ENCODE measurements around the gene SLC35D1.
"Not testable (repeated sequence)": the region's sequence is repeated elsewhere in the genome, so short reads cannot be mapped to it uniquely, and the experiment has no call there.

SLC35D1 gene

DNA sequence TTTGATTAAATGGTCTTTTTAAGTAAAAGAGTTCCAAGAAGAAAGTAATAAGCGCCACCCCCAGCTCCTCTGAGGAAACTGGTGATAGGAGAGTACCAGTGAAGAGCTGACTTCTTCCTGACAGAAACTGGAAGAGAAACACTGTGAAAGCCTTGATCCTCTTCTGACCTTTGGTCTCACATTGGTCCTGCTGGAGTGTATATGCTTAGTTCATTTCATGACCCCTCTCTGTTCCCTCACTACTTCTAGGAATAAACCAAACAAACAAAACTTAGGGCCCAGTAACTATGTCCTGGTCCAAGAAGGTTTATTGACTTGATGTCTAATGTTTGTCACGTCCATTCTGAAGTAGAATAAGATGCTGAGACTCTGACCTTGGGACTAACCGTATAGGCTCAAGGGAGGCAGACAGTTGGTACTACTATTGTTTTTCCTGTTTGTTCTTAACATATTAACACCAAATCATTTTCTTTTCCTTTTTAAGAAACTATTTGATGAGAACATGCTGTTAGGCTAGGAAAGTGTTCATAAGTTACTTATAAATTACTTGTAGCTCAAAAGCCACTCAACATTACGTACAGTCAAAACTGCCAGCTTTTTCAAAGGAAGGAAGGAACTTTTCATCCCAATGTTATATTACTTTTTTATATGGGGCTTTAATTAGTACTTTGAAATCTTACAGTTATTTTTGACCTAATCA, 71.2 kb downstream of the SLC35D1 start:
- no peak for DNase-seq

GRCh38 chr1:66981679-66982078, 72.3 kb downstream of the SLC35D1 start:
- no peak for DNase-seq

DNA sequence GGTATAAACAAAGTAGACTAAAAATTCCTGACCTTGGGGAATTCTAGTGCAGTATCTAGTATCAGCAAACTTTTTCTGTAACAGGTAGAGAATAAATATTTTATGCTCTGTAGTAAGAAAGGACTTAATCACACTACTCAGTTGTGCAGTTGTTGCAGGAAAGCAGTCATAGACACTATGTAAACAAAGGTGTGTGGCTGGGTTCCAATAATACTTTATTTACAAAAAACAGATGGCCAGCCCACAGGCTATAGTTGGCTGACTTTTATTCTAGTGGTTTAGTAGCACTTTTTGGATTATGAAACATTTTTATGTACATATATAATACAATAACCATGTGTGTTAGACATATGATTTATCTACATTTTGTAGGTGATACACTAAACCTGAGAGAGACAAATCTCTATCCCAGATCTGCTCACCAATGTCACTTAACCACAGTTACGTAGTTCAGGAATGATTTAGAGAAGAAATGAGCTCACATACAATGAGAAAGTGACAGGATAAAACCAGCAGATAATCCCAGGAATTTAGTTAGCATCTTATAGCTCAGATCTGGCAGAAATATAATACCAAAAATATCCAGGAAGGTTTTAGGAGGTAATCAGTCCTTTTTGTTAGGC, 73.1 kb downstream of the SLC35D1 start:
- no peak for DNase-seq

GRCh38 chr1:66979621-66980020, 74.3 kb downstream of the SLC35D1 start:
- DNase-seq, result not testable (repeated sequence)

DNA sequence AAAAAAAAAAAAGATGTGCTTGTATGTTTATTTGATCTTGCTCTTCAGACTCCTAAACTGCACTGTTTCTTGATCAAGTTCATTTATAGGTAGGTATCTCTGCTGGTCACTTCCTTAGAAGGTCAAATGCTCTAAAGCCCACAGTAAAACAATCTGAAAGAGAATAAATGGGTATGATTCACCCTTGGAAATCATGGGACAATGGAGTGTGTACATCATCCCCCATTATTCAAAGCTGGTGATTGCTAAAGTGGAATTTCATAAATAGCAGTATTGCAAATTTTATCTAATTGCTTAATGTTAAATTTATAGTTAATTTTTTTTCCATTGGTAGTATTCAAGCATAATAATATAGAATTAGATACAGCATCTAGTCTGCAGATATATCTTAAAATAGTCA, 75.7 kb downstream of the SLC35D1 start:
- DNase-seq, result no peak

DNA sequence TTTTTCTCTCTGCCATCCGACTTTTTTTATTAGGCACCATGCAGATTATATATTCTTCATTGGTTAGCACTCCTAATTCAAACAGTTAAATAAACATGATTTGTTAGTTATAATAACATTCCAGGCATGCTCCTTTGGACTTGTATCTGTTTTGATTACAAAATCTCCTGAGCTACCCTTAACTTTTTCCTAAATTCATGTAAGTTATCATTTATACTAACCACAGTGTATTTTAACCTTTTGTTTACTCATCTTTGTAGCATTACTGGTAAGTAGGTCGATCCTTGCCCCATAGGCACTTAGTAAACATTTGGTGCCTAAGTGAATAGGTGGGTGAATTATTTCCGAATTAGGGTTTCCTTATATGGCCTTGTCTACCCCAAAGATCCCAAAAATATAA, 85.4 kb downstream of the SLC35D1 start:
- peak; percentile 11 for DNase-seq

GRCh38 chr1:66966188-66966873, 87.6 kb downstream of the SLC35D1 start:
- DNase-seq, result not testable (repeated sequence)

- no peak for DNase-seq
Observed at GRCh38 chr1:66957938-66958337, 96.0 kb downstream of the SLC35D1 start.

DNA sequence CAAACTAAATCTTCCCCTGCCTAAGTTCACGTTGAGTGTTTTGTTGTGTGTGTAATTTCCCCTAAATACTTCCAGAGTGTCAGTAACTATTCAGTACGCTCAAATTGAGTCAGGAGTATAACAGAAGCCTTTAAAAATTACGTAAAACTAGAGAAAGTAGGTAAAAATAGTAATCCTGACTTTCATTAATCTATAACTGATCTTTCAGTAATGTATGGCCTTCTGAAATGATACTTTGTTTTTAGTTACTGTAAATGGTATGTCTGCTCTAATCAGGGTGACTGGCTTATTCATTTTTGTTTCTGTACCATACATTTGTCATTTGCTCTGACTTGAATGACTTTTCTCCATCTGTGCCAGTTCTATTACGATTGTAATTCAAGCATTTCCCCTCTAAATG, 99.7 kb downstream of the SLC35D1 start:
- no peak for DNase-seq

- peak; percentile 80 for DNase-seq
Observed at GRCh38 chr1:66951513-66951912, 102.4 kb downstream of the SLC35D1 start.

All from fibroblast of skin of scalp (primary cell).